ENCODE data around the gene PSME3IP1.

- TF ChIP-seq POLR2AphosphoS5 (IDR thresholded peaks at IDR 0.05; ENCODE audit: low read depth, low read length) (no peak), FOXP2 (optimal IDR thresholded peaks at IDR 0.05; ENCODE audit: borderline replicate concordance, extremely low read depth, extremely low read length, insufficient read depth) (no peak), TAF1 (IDR thresholded peaks at IDR 0.05; ENCODE audit: borderline replicate concordance, insufficient read depth, low read length) (no peak), REST (IDR thresholded peaks at IDR 0.05; ENCODE audit: insufficient read depth in 1 of 2, low read depth in 2 of 2, low read length in 2 of 2) (no peak), SIN3A (IDR thresholded peaks at IDR 0.05; ENCODE audit: borderline replicate concordance, insufficient read depth, low read length) (no peak)
These were observed 49.5 kb upstream of the PSME3IP1 start for GRCh38 chr16:57235128-57236021.

All from PFSK-1 (cell line).